ENCODE measurements around the gene RPGRIP1.
"Not testable (repeated sequence)": the region's sequence is repeated elsewhere in the genome, so short reads cannot be mapped to it uniquely, and the experiment has no call there.

Gene RPGRIP1

GRCh38 chr14:21300892-21301291 is 21.0 kb downstream of the RPGRIP1 start:
- Histone ChIP-seq H3K4me1 (ENCODE audit: control insufficient read depth, low read length) (peaks cover 24% of the 10 kb centered on the region), H3K27ac (ENCODE audit: low read depth, low read length) (no peak overlapping the region), H3K79me2 (ENCODE audit: control insufficient read depth, low read length) (no peaks in the 10 kb centered on the region), H3F3A (ENCODE audit: control insufficient read depth, insufficient read depth) (peaks cover 12% of the 10 kb centered on the region), H3K4me3 (ENCODE audit: low read length) (peak overlapping the region; percentile 62), H3K9me3 (ENCODE audit: control insufficient read depth, insufficient read depth, low read length) (no peaks in the 10 kb centered on the region), H3K36me3 (ENCODE audit: control insufficient read depth, low read length) (no peaks in the 10 kb centered on the region), H3K27me3 (ENCODE audit: control insufficient read depth, low read length) (no peaks in the 10 kb centered on the region), H4K20me1 (ENCODE audit: control insufficient read depth, insufficient read depth, low read depth, low read length) (no peaks in the 10 kb centered on the region), H3K4me2 (ENCODE audit: low read length) (peak overlapping the region; percentile 76), H3K9me2 (replicated peaks; ENCODE audit: control insufficient read depth, low read length) (no peaks in the 10 kb centered on the region)
- TF ChIP-seq, protein P1, sequence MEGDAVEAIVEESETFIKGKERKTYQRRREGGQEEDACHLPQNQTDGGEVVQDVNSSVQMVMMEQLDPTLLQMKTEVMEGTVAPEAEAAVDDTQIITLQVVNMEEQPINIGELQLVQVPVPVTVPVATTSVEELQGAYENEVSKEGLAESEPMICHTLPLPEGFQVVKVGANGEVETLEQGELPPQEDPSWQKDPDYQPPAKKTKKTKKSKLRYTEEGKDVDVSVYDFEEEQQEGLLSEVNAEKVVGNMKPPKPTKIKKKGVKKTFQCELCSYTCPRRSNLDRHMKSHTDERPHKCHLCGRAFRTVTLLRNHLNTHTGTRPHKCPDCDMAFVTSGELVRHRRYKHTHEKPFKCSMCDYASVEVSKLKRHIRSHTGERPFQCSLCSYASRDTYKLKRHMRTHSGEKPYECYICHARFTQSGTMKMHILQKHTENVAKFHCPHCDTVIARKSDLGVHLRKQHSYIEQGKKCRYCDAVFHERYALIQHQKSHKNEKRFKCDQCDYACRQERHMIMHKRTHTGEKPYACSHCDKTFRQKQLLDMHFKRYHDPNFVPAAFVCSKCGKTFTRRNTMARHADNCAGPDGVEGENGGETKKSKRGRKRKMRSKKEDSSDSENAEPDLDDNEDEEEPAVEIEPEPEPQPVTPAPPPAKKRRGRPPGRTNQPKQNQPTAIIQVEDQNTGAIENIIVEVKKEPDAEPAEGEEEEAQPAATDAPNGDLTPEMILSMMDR (IDR thresholded peaks at IDR 0.05; ENCODE audit: low read depth, low read length, poor library complexity, severe bottlenecking) = peak; percentile 30
- TF ChIP-seq EZH2phosphoT487 (IDR thresholded peaks at IDR 0.05; ENCODE audit: borderline replicate concordance, low read length) = no peak

GRCh38 chr14:21302013-21302835 is 22.3 kb downstream of the RPGRIP1 start:
- TF ChIP-seq EZH2phosphoT487 (IDR thresholded peaks at IDR 0.05; ENCODE audit: borderline replicate concordance, low read length) = no peak
- Histone ChIP-seq H4K20me1 (ENCODE audit: control insufficient read depth, insufficient read depth, low read depth, low read length) (no peaks in the 10 kb centered on the region), H3K4me1 (ENCODE audit: control insufficient read depth, low read length) (peaks cover 27% of the 10 kb centered on the region), H3K79me2 (ENCODE audit: control insufficient read depth, low read length) (no peaks in the 10 kb centered on the region), H3F3A (ENCODE audit: control insufficient read depth, insufficient read depth) (peaks cover 12% of the 10 kb centered on the region), H3K4me3 (ENCODE audit: low read length) (no peak overlapping the region), H3K27ac (ENCODE audit: low read depth, low read length) (no peak overlapping the region), H3K9me2 (replicated peaks; ENCODE audit: control insufficient read depth, low read length) (no peaks in the 10 kb centered on the region), H3K27me3 (ENCODE audit: control insufficient read depth, low read length) (no peaks in the 10 kb centered on the region), H3K4me2 (ENCODE audit: low read length) (no peak overlapping the region), H3K9me3 (ENCODE audit: control insufficient read depth, insufficient read depth, low read length) (no peaks in the 10 kb centered on the region), H3K36me3 (ENCODE audit: control insufficient read depth, low read length) (no peaks in the 10 kb centered on the region)

GRCh38 chr14:21302836-21303140 is 22.9 kb downstream of the RPGRIP1 start:
- H3K27ac ChIP-seq (ENCODE audit: low read depth, low read length); H3K79me2 ChIP-seq (ENCODE audit: control insufficient read depth, low read length); H3K9me3 ChIP-seq (ENCODE audit: control insufficient read depth, insufficient read depth, low read length); H3K36me3 ChIP-seq (ENCODE audit: control insufficient read depth, low read length); H3K27me3 ChIP-seq (ENCODE audit: control insufficient read depth, low read length); H4K20me1 ChIP-seq (ENCODE audit: control insufficient read depth, insufficient read depth, low read depth, low read length); H3K9me2 ChIP-seq (replicated peaks; ENCODE audit: control insufficient read depth, low read length); H3K4me3 ChIP-seq (ENCODE audit: low read length); H3K4me2 ChIP-seq (ENCODE audit: low read length): not testable (repeated sequence)
- H3K4me1 ChIP-seq (ENCODE audit: control insufficient read depth, low read length) = peaks cover 32% of the 10 kb centered on the region
- peaks cover 17% of the 10 kb centered on the region for H3F3A ChIP-seq (ENCODE audit: control insufficient read depth, insufficient read depth)

GRCh38 chr14:21307637-21308036 is 27.8 kb downstream of the RPGRIP1 start:
- Histone ChIP-seq H3K27me3 (ENCODE audit: control insufficient read depth, low read length) (no peaks in the 10 kb centered on the region), H3K4me1 (ENCODE audit: control insufficient read depth, low read length) (peaks cover 38% of the 10 kb centered on the region), H3K27ac (ENCODE audit: low read depth, low read length) (peak overlapping the region; percentile 89), H3K36me3 (ENCODE audit: control insufficient read depth, low read length) (no peaks in the 10 kb centered on the region), H3F3A (ENCODE audit: control insufficient read depth, insufficient read depth) (peaks cover 23% of the 10 kb centered on the region), H3K79me2 (ENCODE audit: control insufficient read depth, low read length) (no peaks in the 10 kb centered on the region; the same call in 1 of the 2 replicates), H3K4me3 (ENCODE audit: low read length) (peak overlapping the region; percentile 85), H4K20me1 (ENCODE audit: control insufficient read depth, insufficient read depth, low read depth, low read length) (no peaks in the 10 kb centered on the region), H3K4me2 (ENCODE audit: low read length) (peak overlapping the region; percentile 98), H3K9me3 (ENCODE audit: control insufficient read depth, insufficient read depth, low read length) (no peaks in the 10 kb centered on the region), H3K9me2 (replicated peaks; ENCODE audit: control insufficient read depth, low read length) (no peaks in the 10 kb centered on the region)
- TF ChIP-seq EZH2phosphoT487 (IDR thresholded peaks at IDR 0.05; ENCODE audit: borderline replicate concordance, low read length) = no peak
- TF ChIP-seq, protein P1 (IDR thresholded peaks at IDR 0.05; ENCODE audit: low read depth, low read length, poor library complexity, severe bottlenecking) = no peak

Measured in DOHH2 (cell line).